ENCODE results near the gene MIR17HG. TPM values are rescaled to one million over a fixed set of nuclear protein-coding genes. Genes with fewer than 3 reads are reported as not detected.

The MIR17HG gene
- total RNA-seq, 1 experiment from 2014 or later, result 15.8 TPM

Other genes with a start within 250 kb of the MIR17HG start
- gene GPC5, start 50.9 kb downstream of the MIR17HG start, total RNA-seq (2021), result 0.21 TPM in 1 of 2 replicates, not detected in the other

Measured in A673 (cell line).